ENCODE data around the gene C14orf119. TPM values are rescaled to one million over a fixed set of nuclear protein-coding genes. Genes with fewer than 3 reads are reported as not detected.

The C14orf119 gene
- total RNA-seq, 1 experiment from 2014 or later, result 81.3 TPM

- CTCF ChIA-PET, result interaction anchor here (0.9 to 2.6 kb wide), 4 partner anchors 45 to 263 kb away, joined by 3 to 33 read pairs (median 4); partner anchors contain the start of gene CMTM5
- H3K27me3 Mint-ChIP-seq (ENCODE audit: low read depth), result peaks cover 22% of the 10 kb centered on the region
- no peak overlapping the region for H3K27ac Mint-ChIP-seq
Measured at GRCh38 chr14:23114120-23114458, 18.8 kb downstream of the C14orf119 start.

DNA sequence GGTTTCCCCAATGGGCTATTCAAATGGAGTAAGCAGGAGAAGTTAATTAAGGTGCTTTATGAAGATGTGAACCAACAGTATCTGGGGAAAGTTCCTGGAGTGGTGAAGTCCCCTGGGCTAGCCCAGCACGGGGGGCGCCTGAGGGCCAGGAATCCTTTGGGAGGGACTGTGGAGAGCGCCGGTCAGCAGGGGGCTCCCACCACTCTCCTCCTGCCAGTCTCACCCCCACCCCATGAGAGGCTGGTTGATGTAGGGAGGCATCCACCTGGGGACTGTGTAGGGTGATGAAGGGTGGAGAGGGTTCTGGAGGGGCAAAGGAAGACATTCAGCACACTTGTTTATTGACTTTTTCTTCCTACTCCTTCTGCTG lies 19.3 kb downstream of the C14orf119 start:
- Mint-ChIP-seq H3K27ac (no peak overlapping the region), H3K36me3 (no peaks in the 10 kb centered on the region), H3K27me3 (ENCODE audit: low read depth) (peaks cover 22% of the 10 kb centered on the region), H3K4me3 (no peak overlapping the region), H3K4me1 (peaks cover 27% of the 10 kb centered on the region), H3K9me3 (no peaks in the 10 kb centered on the region)
- TF ChIP-seq, protein P1, sequence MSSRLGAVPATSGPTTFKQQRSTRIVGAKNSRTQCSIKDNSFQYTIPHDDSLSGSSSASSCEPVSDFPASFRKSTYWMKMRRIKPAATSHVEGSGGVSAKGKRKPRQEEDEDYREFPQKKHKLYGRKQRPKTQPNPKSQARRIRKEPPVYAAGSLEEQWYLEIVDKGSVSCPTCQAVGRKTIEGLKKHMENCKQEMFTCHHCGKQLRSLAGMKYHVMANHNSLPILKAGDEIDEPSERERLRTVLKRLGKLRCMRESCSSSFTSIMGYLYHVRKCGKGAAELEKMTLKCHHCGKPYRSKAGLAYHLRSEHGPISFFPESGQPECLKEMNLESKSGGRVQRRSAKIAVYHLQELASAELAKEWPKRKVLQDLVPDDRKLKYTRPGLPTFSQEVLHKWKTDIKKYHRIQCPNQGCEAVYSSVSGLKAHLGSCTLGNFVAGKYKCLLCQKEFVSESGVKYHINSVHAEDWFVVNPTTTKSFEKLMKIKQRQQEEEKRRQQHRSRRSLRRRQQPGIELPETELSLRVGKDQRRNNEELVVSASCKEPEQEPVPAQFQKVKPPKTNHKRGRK (CRISPR knock-in tag; IDR thresholded peaks at IDR 0.05; ENCODE audit: borderline replicate concordance), result no peak
- TF ChIP-seq E2F4 (CRISPR knock-in tag; IDR thresholded peaks at IDR 0.05; ENCODE audit: borderline replicate concordance, low read depth), result no peak
- TF ChIP-seq TP53 (CRISPR knock-in tag; IDR thresholded peaks at IDR 0.05), result no peak
- TF ChIP-seq KAT7 (CRISPR knock-in tag; IDR thresholded peaks at IDR 0.05; ENCODE audit: borderline replicate concordance), result no peak
- ATAC-seq (no peak), DNase-seq (ENCODE audit: low spot score) (no peak)
- ChIA-PET POLR2A (no interaction called here), CTCF (interaction anchor here (0.9 to 2.6 kb wide), 3 partner anchors 46 to 128 kb away, joined by 3 to 33 read pairs (median 4); no protein-coding TSS in a partner anchor)

More at GRCh38 chr14:23114120-23114458, 18.8 kb downstream of the C14orf119 start:
- DNase-seq (ENCODE audit: low spot score) (no peak), ATAC-seq (no peak)
- H3K4me1 Mint-ChIP-seq, result peaks cover 21% of the 10 kb centered on the region
- TF ChIP-seq MYBL2 (CRISPR knock-in tag; IDR thresholded peaks at IDR 0.05), result no peak
- peaks cover 2% of the 10 kb centered on the region; the same call in 1 of the 2 replicates for H3K36me3 Mint-ChIP-seq
- no peaks in the 10 kb centered on the region for H3K9me3 Mint-ChIP-seq
- POLR2A ChIA-PET, result interaction anchor here (1.0 kb wide), 2 partner anchors 10 to 56 kb away, joined by 3 read pairs; partner anchors contain the start of gene CIROP
- no peak overlapping the region for H3K4me3 Mint-ChIP-seq

DNA sequence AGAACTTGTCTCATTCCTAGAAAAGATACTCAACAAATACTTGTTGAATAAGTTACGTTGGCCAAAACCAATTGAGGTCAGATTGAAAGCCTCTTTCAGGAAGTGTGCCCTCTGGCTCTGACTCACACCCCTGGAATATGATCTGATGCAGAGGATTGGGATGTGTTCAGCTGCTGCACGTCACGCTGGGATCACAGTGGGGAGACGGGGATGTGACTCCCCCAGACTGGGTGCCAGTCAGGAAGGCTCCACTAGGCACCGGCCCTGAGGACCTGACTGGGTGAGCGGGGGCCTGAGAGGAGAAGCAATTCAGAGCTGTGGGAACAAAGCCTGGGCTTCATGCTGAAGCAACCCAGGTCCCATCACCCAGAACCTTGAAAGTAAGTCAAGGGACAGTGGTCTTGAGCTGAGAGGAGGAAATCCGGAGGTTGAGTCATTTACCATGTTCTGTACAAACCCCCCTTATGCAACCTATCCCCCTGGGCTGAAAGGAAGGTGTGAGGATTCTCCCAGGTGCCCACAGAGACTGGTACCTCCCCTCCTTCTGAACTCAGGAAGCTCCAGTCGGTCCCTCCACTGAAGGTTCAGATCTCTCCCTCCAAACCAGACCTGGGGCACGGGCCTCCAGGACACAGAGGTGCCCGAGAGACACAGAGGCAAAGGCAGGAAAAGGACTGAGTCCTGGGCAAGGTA lies 19.9 kb downstream of the C14orf119 start:
- ChIA-PET CTCF (interaction anchor here (1.0 kb wide), 1 partner anchor 47 kb away, joined by 3 read pairs; no protein-coding TSS in a partner anchor), POLR2A (no interaction called here)
- Mint-ChIP-seq H3K4me3 (no peak overlapping the region), H3K4me1 (peaks cover 32% of the 10 kb centered on the region), H3K9me3 (no peaks in the 10 kb centered on the region), H3K27ac (no peak overlapping the region), H3K27me3 (ENCODE audit: low read depth) (peaks cover 22% of the 10 kb centered on the region), H3K36me3 (no peaks in the 10 kb centered on the region)
- TF ChIP-seq MYBL2 (CRISPR knock-in tag; IDR thresholded peaks at IDR 0.05) (no peak), IRF2 (CRISPR knock-in tag; IDR thresholded peaks at IDR 0.05; ENCODE audit: borderline replicate concordance, low read depth) (no peak), PREB (CRISPR knock-in tag; IDR thresholded peaks at IDR 0.05; ENCODE audit: borderline replicate concordance) (0 out of 2 replicates have a peak, but pooled peaks have one; percentile 23), ARID4B (CRISPR knock-in tag; IDR thresholded peaks at IDR 0.05; ENCODE audit: borderline replicate concordance) (no peak)
- TF ChIP-seq, protein P2, sequence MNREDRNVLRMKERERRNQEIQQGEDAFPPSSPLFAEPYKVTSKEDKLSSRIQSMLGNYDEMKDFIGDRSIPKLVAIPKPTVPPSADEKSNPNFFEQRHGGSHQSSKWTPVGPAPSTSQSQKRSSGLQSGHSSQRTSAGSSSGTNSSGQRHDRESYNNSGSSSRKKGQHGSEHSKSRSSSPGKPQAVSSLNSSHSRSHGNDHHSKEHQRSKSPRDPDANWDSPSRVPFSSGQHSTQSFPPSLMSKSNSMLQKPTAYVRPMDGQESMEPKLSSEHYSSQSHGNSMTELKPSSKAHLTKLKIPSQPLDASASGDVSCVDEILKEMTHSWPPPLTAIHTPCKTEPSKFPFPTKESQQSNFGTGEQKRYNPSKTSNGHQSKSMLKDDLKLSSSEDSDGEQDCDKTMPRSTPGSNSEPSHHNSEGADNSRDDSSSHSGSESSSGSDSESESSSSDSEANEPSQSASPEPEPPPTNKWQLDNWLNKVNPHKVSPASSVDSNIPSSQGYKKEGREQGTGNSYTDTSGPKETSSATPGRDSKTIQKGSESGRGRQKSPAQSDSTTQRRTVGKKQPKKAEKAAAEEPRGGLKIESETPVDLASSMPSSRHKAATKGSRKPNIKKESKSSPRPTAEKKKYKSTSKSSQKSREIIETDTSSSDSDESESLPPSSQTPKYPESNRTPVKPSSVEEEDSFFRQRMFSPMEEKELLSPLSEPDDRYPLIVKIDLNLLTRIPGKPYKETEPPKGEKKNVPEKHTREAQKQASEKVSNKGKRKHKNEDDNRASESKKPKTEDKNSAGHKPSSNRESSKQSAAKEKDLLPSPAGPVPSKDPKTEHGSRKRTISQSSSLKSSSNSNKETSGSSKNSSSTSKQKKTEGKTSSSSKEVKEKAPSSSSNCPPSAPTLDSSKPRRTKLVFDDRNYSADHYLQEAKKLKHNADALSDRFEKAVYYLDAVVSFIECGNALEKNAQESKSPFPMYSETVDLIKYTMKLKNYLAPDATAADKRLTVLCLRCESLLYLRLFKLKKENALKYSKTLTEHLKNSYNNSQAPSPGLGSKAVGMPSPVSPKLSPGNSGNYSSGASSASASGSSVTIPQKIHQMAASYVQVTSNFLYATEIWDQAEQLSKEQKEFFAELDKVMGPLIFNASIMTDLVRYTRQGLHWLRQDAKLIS (CRISPR knock-in tag; IDR thresholded peaks at IDR 0.05; ENCODE audit: borderline replicate concordance), result no peak
- no peak for DNase-seq (ENCODE audit: low spot score)
- ATAC-seq, result no peak

Data from WTC11 (cell line).